ENCODE results near the gene CDK15.

- TF ChIP-seq POLR2AphosphoS5 (IDR thresholded peaks at IDR 0.05; ENCODE audit: low read depth, low read length) (no peak), POLR2A (IDR thresholded peaks at IDR 0.05; ENCODE audit: low read depth, low read length) (no peak), TAF1 (IDR thresholded peaks at IDR 0.05; ENCODE audit: borderline replicate concordance, low read depth, low read length) (no peak)
Measured at GRCh38 chr2:201933792-201934237, 127.5 kb downstream of the CDK15 start.
